Fibroblast of the conjunctiva (primary cell): ENCODE measurements around the gene DCAF8.
A peak's percentile ranks its signal among the peaks of the same experiment; 100 is the strongest.

Experiments
- DNase-seq: peaks from one replicate; pipeline ENCODE4 v3.0.0-alpha.2; 2010; ENCODE audit warnings: low read depth

DCAF8 gene

DNA sequence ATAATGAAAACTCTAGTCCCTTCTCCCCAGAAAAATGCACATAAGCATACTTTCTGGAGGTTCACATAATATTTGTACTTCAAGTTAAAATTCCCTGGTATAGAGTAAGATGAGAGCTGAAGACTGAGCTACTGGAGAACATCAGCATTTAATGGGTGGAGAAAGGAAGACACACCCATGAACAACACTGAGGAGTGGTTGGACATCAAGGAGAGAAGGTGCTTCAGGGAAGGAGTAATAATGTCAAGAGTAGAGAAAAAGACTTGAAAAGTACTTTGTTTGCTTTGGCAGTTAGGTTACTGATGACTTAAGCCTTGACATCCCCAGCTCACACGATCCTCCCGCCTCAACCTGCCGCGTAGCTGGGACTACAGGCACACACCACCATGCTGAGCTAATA lies 35.3 kb downstream of the DCAF8 start:
- no peak for DNase-seq

DNA sequence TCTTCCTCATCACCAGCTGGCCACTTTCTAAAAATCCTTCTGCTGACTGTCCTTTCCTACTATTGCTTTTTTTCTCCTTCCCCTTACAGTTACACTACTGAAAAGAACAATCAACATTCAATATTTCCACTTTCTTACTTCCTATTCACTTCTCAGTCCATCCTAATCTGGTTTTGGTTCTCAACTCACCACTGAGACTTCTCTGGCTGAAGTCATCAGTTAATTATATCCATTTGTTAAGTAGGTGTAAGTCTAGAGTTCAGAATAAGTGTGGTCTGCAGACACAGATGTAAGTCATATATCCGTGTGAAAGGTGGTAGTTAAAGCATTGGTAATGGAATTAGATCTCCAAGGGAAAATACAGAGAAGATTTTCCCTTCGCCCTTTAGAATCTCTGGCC lies 35.7 kb downstream of the DCAF8 start:
- DNase-seq, result no peak

DNA sequence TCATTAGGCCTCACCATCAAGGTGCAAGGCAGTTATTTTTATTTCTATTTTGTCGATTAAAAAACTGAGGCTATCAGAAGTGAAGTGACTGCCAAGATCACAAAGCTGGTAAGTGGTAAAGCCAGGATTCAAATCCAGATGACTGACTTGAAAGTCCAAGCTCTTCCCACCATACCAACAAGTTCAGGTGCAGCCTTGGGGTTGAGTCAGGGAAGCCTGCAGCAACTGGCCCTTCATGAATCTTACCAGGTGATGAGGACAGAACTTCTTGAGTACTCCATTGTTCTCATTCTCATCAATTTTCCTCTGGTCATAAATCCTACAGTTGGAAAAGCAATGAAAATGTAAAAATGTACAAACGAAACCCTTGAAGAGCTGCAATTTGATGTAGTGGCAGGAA lies 37.0 kb downstream of the DCAF8 start:
- DNase-seq, result no peak

DNA sequence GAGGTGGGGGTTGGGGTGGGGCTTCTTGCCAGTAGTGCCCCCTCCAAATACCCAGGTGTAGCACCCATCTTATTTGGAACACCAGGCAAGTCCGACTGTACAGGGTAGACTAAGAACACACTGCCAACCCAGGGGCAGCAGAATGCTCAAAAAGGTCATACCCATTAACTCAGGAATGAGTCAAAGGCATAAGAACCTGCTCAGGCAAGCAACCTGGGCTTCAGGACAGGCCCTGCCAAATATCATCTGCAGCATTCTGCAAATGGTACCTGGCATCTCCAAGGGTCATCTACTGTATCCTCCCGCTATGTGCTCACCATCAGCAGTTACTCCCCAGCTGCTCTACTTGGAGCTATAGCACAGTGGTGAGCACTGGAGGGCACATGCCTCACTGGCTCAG lies 37.7 kb downstream of the DCAF8 start:
- no peak for DNase-seq

DNA sequence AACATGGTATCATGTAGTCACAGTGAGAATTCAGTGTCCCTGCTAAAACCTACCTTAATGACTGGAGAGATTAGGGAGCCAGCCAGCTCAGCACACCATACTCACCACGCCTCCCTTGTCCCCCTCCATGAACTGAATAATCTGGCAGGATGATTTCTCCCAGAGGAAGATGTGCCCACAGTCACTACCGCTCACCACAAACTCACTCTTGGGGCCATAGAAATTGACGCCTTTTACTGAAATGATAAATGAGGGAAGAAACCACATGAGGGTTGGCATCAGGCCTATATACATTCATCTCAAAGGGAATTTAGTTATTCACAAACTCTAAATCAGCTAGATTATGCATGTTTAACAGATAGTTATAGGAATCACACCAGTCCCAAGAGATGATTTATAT lies 39.8 kb downstream of the DCAF8 start:
- DNase-seq, result no peak

DNA sequence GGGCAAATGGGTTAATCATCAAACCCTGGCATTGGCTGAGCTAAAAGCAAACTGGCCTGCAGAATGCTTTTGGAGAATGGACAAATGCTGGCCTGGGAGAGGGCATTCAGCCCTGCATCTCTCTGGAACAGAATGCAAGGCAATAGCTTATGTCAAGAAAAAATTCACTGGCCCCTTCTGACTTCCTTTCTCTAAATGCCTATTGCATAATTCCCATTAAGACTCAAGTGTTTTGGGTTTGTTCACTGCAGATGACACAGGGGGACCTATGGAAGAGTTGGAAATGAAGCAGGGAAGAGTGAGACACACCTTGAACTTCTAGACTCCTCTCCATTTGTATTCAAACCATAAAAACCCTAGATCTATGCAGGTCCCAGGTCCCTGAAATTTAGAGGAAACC lies 41.3 kb downstream of the DCAF8 start:
- no peak for DNase-seq

DNA sequence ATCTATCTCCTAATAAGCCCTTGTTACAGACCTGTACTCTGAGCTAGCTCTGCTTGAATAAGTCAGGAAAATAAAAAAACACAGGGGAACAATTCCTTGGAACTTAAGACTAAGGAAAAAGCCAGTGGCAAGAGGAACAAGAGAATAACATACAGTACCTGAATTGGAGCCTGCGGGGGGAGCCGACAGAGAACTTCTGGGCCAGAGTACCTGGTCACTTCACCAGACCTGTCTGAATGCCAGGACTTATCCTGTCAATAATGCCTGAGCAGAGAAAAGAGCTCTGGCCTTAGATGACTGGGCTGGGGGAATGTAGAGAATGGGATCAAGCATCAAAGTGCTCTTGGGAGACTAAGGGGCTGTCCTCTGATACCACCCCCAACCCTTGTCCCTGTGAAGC lies 42.0 kb downstream of the DCAF8 start:
- DNase-seq, result no peak

DNA sequence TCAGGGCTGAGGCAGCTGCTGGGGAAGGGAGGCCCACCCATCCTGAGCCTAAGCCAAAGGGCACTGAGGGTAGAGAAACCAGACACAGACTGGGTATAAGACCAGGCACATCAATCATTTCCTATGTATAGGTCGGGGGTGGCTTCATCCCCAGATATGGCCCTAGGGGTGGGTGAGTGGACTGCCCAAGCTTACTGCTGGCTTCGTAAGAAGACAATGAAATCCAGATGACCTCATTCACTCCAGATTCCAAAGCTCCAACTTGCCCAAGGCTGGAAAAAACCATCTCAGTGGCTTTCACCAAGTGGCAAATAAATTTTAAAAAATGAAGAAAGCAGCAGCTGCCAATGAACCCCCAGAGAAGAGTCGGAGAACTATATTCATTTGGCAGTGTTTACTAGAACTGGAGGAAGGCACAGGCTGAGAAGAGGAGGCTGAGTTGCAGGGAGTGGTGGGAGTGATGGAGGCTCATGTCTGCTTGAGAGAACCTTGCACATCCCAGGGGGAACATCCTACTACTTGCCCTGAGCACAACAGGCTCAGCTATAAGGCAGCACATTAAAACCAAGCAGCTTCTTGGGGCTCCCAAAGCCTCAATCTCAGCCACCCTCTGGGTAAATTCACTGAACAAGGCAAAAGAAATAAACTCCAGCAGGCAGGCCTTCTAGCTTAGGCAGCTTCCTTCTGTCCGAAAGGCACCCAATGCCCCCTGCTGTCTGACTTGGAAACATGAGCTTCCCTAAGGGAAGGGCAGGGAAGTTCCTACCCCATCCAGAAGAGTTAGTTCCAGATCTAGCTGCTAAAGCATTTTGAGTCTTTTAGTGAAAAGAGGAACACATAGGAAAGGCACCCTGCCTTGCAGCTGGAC lies 43.1 kb downstream of the DCAF8 start:
- peak; percentile 72 for DNase-seq

DNA sequence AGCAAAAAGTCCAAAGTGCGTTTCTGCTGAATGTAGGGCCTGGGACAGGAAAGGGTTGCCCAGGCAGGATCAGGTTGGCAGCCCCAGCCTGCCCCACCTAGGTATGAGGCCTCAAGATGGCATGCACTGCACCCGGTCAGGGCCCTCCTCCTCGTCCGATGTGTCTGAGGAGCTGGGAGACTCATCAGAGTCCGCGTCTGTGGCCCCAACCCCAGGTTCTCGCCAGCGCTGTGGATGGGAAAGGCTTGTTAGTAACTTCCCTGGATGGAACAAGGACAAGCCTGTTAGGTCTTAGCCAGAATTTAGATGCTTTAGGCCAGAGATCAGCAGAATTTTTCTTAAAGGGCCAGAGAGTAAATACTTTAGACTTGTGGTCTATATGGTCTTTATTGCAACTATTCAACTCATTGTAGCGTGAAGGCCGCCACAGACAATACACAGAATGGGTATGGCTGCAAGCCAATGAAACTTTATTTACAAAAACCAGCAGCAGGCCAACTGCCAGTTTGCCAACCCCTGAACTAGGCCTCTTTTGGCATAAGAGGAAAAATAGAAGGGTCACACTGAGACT lies 44.8 kb downstream of the DCAF8 start:
- no peak for DNase-seq

DNA sequence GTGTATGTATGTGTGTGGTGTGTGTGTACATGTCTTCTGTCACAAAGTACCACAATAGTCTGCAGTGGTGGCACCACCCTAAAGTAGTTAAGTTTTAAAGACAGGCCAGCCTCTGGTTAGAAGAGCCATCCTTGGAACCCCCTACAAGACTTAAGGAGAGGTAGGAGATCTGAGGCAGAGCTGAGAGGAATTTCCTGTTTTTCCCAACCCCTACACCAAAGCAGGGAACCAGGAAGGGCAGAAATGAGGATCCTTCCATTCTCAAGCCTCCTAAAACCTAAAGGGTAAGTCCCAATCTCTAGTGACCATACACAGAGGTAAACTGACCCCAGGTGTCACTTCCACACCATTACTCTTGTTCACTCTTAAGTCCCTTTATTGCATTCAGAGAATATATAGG lies 46.0 kb downstream of the DCAF8 start:
- no peak for DNase-seq

DNA sequence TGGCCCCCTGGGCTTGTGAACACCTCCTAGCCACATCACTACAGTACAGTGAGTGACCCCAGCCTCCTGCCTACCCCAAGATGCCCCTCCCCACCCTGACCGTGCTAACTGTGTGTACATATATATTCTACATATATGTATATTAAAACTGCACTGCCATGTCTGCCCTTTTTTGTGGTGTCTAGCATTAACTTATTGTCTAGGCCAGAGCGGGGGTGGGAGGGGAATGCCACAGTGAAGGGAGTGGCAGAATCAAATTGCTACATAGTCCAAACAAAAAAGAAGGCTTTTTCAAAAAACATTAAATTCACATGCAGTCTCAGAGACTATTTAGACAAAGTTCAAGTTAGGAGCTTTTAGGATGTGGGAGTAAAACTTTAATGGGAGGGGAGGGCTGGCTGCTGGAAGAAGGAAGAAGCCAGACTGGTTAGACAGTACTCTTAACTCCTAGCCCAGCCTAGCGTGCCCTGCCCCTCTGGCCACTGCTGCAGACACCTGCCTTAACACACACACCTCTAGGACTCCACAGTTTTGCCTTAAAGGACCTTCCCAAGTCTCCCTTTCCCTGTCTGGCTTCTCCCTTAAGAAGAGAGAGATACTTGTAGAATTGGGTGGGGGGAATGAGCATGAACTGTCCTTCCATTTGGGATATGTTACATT lies 47.7 kb downstream of the DCAF8 start:
- no peak for DNase-seq

DNA sequence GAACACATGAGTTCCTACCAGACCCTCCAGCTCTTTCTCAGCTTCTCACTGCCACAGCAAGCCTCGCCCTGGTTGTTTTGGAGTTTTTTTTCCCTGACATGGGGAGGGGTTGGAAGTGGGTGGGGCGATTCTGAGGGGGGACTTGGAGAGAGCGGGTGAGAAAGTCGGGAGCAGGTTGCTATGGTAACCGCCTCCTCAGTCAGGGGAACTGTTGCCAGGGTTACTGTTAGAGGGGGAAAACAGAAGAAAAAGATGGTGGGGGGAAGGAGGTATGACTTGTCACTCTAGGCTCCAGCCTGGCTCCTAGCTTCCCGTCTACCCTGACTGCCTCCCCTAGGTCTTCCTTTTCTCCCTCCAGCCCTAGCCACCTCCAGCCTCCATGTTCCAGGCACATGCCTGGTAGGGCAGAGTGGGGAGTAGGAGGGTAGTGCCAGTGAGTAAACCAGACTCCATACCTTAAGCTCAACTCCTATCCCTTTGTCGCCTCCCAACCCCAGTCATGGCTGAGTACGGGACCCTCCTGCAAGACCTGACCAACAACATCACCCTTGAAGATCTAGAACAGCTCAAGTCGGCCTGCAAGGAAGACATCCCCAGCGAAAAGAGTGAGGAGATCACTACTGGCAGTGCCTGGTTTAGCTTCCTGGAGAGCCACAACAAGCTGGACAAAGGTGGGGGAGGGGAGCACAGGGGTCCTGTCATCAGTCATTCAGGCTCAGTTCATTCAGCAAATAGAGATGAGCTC lies 51.1 kb downstream of the DCAF8 start:
- DNase-seq, result no peak

DNA sequence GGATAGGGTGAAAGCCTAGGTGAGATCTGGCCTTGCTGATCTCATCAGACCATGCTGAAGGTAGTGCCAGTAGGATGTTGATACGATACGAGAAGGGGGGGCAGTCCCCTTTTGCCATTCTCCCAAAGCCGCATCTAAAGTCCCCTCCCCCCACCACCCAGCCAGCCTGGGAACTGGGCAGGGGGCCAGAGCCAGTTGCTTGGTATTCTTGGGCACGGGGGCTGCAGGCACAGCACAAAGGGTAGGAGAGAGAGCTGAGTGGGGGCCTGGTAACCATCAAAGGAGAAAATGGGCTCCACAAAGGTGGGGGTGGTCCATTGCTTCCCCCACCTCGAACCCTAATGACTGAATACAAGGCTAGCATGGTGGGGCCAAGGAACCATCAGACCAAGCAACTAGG lies 51.8 kb downstream of the DCAF8 start:
- DNase-seq, result no peak

DNA sequence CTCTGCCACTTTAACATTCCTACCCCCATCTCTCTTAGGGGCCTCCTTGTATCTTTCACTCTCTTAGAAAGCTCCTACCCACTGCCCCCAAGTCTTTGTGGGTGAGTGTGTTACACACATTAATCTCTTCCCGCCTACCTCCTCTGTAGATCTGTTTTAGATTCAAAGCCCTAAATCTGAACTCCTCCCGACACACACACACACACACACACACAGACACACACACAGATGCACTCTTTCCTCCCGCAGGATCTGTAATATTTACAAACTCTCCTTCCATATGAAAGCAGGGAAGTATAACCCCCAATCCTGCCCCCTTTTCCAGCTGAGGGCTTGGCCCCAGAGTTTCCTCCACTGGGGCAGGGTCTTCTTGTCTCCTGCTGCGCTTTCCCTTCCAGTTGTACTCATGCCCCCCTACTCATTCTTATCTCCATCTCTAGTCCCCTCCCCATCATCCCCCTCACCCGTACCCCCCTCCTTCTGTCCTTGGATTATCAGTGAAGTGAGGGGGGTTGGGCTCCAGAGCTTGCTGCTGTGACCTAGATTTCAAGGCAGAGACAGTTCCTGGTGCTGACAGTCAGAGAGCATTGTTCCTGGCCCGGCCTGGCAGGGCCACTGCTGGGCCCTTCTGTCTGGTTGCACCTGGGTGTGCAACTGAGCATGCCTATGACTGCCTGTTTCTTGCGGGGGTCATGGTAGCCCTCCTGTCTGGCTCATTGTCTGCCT lies 52.9 kb downstream of the DCAF8 start:
- no peak for DNase-seq

DNA sequence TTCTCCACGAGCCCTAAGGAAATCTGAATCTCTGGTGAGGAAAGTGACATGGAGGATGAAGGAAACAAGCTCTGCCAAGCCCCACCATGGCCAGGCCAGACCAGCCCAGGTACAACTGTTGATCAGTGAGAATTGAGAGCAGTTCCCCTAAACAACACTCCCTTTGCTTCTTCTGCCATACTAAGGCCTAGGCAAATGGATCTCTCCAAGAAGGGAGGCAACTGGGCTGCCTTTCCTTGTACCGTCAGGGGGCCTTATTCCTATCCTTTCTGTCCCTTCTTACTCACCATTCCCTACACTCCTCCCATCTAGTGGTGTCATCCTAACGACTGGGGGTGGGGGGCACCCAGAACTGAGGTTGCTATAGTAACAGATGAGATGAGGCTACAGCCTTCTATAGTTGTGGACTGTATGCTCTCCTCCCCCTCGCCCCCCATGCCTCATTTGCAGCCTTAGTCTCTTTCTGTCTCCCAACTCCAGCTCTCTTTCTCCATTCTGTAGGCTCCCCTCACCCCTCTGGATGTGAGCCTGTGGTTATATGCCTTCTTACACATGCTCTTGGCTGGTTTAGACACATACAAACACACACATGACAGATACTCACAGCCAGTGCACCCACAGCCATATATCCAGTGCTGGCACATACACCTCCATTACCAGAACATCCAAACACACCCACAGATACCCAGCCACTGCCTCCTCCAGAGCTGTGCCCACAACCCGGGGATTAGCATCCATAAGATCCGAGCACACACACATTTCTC lies 53.6 kb downstream of the DCAF8 start:
- no peak for DNase-seq

DNA sequence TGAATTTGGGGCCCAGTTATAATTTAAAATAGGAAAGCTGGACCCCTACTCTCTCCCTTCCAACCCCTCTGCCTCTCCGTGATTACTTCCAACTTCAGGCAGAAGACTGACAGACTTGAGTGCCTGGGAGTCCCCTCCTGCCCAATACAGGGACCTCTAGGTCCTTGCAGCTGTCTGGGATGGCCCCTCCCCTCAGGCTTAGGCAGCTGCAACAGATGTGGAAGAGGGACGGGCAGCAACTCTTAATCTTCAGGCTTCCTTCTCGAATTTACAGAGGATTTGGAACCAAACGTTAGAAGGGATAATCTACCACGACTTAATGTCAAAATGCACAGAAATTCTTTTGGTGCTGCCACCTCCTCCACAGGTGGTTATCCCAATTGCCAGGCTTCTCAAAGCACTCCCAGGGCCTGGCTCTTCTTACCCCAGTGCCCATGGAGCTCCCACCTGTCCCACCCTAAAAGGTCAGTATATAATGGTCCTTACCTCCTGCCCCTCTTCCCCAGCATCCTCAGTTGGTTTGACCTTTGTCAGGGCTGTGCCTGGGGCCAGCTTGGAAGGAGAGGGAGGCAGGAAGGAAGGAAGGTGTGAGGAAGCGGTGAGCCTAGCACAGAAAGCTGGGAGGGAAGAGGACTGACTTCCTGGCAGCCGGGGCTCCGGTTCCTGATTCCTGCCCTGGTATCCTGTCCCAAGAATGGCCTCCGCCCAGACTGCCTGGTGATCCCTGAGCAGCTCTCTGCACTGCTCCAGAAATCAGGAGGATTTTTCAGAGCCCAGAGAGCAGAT lies 54.4 kb downstream of the DCAF8 start:
- no peak for DNase-seq

DNA sequence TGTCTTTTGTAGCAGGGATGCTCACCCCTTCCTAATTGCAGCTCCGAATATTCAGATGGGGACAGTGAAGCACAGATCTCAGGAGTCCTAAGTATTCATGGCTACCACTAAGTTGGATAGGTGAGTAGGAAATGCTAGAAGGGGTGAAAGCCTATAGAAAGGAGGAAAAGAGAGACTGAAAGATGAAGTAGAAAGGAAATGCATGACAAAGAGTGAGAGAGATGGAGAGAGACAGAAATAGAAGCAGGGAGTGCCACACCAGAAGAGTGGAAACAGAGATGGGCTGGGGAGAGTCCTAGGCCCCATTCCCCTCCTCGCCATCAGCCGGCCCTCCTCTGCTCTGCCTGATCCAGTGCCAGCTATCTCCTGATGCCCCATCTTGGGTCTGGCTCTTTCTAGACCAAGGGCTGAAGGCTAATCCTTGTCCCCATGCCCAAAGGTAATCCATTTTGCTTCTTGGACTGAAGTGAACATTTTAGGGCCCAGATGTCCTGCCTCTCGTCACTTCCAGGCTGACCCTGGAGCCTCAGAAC lies 55.2 kb downstream of the DCAF8 start:
- DNase-seq, result no peak

DNA sequence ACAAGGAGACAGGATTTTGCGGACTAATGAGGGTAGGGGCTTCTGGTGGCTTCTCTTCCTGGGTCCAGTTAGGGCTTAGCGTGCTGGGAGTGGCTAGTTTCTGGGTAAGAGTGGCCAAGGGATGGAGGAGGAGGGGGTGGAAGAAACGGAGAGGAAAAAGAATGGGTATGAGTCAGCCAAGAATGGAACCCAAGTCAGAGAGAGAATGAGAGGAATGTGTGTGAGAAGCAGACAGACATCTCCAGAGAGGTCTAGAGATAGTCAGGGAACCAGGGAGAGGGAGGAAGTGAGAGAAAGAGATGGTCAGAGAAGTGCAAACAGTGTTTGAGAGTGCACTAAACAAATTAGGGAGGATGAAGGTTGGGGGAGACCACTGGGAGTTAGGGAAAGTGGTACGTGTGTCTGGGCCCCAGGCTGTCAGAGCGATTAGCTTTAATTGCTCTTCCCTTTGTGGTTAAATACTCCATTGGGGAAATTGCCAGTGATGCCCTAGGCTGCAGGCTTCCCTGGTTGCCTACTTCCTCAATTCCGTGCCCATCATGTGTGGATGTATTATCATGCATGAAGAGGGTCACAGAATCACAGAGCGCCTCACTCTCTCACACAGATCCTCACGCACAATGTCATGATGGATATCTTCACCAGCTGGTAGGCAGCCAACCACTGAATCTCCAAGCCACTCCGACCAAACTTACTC lies 55.8 kb downstream of the DCAF8 start:
- peak; percentile 64 for DNase-seq

DNA sequence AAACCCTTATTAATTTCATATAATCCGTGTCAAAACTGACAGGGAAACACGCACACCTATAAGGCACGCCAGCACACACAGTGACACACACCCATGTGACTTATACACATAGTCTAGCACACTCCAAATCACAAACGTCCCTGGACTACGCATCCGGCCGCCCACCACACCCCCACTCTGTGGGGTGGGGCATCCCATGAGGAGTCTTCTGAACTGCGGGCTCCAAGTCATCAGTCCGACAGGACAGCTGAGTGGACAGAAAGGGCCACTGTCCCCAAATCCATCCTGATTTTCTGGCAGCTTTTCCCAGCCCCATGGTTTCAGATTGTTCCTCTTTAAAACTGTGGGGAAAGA lies 56.3 kb downstream of the DCAF8 start:
- no peak for DNase-seq
